Activated CD4-positive, alpha-beta T cell treated with anti-CD3 and anti-CD28 coated beads, Interleukin-2, Interleukin-6, amounts not matched to agents 100 ng/mL and 50 ng/mL, durations not matched to agents 16 hours and 8 hours (primary cell): Measurements from ENCODE around the gene CDR2L.
"Not testable (repeated sequence)": the region's sequence is repeated elsewhere in the genome, so short reads cannot be mapped to it uniquely, and the experiment has no call there.

Source experiments
- DNase-seq: peaks from one replicate; pipeline ENCODE4 v3.0.0-alpha.2; 2020

Gene CDR2L

DNA sequence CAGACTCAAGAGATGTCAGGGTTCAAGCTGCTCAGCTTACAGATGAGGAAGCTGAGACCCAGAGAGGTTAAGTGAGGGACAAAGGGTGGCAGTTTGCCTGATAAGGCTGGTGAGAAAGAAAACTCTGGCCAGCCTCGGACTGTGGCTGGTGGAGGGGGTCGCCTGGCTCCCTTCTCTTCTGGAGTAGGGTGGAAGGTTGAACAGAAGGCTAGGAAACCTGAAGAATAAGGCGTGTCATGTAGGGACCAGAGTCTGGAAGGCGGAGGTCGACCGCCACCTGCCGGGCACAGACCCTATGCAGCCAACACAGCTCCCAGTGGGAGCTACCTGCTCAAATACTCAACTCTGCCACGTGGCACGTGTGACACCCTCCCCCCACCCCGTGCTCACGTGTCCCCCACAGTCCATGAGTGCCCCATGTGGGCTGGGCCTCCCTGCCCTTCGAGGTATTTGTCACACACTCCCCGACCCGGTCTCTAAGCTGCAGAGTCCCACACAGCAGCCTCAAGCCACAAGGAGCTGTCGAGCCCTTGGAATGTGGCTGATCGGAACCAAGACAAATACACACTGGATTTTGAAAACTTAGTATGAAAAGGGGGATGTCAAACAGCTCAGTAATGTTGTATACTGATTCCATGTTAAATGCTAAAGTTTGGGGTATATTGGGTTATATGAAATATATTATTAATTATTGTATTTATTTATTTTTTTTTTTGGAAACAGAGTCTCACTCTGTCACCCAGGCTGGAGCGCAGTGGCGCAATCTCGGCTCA, 26.7 kb upstream of the CDR2L start:
- peak; percentile 69 for DNase-seq

DNA sequence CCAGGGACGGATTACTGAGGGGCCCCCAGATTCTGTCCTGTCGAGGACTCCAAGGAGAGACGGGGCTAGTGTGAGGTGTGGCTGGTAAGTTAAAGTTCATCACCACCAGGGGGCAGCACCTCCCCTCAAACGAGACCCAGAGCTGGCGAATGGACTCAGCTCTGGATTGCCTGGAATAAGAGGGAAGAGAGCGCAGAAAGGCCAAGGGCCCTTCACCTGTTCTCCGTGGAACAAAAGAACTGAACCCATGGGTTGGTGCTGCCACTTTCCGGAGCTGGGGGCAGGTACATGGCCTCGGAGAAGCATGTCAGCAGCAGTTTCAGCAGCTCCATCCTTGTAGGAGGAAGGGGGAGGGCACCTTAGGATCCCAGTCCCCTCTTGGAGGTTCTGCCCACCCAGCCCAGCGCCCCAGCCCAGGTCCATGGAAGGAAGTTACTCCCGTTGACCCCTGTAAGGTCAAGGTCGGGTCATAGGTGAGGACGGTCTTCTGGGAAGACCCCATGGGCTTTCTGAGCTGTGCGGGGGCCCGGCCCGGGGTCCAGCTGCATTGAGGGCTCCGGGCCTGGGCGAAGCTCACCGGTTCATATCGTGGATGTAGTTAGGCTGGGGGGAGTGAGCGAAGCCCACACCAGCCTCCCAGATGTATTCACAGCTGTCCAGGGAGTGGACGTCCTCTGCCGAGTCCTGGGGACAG, 25.6 kb upstream of the CDR2L start:
- DNase-seq = peak; percentile 89

DNA sequence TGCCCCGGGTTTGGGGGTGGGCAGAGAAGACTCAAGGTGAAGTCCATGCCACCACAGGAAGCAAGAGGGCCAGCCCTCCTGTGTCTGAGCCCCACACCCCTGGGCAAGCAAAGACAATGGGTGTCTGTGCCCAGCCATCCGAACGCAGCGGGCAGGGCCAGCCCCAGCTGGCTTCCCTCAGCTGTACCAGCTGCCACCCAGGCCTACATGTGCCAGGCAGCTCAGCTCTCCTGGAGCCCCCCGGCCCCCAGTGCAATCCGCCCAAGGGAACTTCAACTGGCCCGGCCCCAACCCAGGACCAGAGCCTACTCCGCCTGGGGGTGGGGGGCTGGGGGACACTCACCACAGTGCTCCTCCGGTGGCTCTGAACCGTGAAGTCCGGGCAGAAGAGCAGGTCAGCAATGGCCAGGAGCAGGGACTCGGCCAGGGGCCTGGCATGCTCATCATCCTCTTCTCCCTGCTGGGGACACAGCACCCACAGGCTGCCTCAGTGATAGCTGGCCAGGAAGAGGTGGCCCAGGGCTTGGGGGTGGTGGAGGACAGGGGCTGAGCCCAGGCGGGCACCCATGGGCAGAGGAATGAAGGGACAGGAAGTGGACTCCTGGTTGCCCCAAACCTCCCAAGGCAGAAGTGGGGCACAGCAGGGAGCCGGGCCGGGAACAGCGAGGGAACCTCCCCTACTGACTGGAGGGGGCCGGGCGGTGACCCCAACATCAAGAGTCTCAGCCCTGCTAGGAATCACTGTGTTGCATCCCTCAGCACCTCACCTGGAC, 24.6 kb upstream of the CDR2L start:
- DNase-seq = no peak

DNA sequence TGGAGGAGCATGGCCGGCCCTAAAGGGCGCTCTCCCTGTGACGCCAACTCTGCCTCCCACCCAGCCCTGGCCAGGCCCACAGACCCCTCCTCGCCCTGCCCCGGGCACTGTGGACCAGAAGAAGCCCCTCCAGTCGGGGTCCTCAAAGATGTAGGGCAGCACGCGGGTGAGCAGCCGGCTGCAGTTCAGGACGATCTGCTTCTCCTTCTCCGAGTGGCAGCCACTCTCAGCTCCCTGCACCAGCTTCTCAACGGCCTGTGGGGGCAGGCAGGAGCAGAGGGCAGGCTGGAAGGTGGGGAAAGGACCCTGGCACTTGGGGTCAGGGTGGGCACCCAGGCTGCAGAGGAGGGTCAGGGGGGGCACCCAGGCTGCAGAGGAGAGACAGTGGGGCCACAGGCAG, 23.8 kb upstream of the CDR2L start:
- DNase-seq = no peak

DNA sequence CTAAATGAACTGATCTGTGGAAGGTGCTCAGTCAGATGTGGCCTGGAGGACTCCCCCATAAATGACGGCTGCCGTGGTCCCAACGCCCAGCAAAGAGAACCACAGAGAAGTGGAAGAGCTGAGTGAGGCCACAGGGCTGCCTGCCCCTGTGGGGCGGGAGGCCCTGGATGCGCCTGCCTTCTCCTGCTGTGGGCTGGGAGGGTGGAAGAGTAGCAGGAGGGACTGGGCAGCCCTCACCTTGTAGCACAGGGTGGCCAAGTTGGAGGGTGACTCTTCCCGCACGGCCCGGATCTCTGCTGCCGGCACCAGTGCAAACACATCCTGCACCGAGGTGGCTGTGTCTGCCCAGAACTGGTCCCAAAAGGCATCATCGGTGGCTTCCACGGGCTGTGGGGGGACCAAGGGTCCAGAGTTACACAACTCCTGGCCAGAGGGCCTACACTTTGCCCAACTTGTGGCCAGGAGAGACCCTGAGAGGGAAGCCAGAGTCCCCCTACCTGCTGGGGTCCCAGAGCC, 23.1 kb upstream of the CDR2L start:
- DNase-seq = no peak

DNA sequence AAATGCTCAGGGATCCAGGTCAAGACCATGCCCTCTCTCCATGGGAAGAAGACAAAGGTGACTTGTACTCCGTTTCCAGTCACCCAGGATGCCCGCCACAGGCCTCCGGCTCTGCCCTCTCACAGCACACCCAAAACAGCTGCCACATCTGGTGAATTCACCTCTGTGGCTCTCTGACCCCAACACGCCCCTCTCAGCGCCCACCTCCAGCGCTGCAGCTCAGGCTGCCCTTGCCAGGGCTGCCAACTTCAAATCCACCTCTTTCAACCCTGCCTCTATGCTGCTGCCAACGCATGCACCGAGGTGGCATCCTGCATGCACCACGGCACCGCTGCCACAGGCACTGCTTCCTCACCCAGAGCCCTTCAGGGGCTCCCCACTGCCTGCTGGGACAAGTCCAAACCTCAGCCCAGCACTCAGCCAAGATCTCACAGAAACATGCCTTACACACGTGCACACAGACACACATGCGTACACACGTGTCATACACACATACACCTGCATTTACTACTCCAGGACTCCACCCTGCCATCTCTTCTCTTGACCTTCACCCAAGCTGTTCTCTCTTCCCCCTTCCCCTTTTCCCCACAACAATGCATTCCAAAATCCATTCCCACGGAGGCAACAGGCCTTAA, 22.3 kb upstream of the CDR2L start:
- DNase-seq = no peak

DNA sequence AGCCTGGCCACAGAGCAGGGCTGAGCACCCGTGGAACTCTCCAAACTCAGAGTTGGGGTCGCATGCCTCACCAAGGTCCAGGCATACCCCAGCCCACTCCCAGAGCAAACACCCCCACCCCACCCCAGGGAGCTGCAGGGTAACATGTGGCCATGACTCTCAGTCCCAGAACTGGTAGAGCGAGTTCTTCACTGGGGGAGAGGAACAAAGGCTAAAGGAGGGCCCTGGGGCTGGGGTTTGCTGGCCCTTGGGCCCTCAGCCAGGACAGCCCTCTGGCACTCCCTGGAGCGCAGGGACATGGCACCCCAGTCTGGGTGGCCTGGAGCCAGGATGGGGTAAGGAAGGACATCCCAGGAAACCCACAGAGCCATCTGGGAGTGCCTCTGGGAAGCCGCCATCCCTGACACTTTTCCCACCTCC, 19.1 kb upstream of the CDR2L start:
- DNase-seq = no peak

DNA sequence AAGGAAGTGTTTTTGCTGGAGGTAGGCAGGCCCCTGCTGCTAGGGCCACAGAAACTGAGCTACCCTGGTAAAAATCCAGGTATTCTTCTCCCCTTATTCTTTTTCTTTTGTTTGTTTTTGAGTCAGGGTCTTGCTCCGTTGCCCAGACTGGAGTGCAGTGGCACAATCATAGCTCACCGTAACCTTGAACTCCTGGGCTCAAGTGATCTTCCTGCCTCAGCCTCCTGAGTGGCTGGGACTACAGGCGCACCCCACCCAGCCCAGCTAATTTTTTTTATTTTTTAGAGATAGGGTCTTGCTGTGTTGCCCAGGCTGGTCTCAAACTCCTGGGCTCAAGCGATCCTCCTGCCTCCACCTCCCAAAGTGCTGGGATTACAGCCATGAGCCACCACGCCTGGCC, 17.9 kb upstream of the CDR2L start:
- not testable (repeated sequence) for DNase-seq

DNA sequence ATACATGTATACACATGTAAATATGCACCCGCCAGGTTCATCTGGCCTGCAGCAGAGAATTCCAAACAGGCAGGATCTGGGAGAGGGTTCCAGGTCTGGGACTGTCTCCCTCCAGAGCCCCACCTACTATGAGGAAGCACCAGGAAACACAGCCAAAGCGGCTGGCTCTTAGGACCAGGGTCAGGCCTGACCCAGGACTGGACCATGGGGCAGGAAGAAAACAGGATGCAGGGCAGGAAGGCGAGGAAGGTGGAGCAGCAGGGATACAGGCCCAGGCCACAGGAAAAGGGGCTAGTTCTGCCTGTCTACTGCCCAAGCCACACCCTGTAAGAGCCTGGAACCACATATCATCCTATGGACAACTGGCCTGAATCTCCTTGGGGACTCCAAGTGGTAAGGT, 17.0 kb upstream of the CDR2L start:
- DNase-seq = no peak

DNA sequence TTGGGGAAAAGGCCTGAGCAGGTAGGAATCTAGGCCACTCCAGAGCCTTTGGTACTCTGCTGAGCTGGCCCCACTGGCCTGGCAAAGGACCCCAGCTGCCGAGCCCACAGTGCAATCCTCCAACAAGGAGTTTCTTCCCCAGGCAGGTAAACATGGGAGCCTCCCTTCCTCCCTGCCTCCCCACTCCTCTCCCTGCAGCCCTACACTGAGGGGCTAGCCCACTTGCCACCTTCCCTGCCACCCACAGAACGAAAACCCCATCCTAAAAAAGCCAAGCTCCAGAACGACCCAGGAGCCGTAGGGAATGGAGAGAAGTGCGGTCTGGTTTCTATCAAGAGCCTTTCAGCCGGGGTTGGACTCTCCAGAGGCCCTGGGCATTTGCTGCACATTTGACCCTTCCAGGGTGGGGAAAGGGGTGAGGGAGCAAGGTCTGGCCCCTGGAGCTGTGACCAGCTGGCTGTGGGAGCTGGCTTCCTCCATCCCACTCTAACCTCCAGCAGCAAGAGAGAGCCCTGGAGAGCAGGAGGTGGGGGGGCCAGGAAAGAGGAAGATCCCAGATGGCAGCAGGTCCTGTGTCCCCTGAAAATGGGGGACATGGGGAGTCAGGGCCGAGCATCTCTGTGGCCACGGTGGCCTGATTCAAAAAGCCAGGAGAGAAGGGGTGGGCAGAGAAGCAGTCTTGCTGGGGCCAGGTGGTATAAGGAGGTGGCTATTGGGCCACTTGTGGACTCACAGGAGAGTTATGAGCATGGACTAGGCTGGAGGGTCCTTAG, 16.2 kb upstream of the CDR2L start:
- no peak for DNase-seq

DNA sequence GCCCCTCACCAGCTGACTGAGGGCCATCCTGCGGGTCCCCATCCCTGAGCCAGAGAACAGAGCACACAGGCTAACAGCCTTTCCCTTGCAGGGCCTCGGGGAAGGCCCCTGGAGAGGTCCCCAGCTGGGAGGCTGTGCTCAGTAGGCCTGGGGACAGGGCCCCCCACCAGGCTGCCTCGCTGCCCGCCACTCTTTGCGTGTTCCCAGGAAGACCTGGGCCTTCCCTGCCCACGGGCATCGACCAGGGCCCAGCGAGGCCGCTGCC, 15.7 kb upstream of the CDR2L start:
- DNase-seq = no peak

DNA sequence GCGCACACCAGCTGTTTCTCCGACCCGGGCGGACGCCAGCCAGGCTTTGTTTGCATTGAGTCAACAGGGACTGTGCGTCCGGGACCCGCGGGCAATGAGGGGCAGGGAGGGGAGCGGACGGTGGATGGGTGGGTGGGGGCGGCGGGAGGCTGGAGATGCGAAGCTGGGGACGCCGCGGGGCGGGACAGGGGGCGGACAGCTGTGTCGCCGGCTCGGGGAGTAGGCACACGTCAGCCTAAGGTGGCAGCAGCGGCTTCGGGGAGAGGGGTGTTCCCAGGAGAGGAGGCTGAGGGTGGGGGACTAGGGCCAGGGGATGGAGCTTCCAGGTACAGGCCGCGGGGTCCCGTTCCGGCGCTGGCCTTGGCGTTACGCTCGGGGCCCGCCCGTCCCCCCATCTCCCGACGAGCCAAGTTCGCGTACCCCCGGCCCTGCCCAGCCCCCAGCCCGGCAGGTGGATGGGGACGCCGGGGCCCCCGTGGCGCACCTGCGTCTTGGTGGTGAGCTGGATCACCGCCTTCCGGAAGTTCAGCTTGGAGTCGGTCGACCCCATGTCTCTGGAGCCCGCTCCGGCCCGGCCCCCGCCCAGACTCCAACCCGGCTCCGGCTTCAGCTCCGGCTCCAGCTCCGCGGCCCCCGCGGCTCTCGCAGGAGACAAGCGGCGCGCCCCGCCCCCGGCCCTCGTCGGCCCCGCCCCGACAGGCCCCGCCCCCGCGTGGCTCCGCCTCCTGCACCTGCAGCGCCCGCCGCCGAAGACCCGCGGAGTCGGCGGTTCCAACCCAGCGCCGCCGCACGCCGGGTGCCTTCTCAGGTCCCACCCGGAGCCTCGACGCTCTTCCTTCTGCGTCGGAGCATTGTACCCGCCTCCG, 15.1 kb upstream of the CDR2L start, which contains the start of gene HID1:
Gene HID1 (minus strand): TSS at position 653 of the 866 bp plus-strand sequence. CDS start 103 bp downstream, at position 550.
- peak; percentile 66 for DNase-seq

DNA sequence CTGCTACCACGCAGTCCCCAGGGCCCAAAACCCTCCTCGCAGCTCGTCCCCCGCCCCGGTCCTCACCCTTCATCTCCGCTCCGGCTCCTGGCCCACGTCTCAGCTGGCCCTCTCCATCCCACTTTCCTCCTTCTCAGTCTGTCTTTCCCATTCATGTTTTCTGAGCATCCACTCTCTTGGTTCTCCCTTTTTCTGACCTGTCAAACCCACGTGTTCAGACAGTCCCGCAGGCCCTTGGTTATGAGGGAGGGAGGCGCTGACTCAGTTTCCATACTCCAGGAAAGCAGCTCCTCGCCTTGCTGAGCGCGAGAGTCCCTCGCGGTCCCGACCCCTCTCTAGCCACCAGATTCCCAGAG, 14.5 kb upstream of the CDR2L start:
- DNase-seq = no peak

DNA sequence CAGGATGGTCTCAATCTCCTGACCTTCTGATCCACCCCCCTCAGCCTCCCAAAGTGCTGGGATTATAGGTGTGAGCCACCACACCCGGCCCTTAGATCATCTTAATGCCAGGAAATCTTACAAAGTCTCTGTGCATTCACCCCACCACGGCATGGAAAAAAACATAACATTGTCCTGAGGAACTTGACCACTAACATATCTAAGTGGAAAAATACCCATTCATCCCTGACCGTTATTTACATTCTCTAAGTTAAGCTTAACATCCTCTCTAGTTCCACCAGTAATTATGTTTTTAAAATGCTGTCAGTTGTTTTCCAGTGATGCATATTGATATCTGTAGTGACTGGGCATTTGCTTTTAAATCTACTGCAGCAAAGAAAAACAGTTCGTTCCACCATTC, 11.5 kb upstream of the CDR2L start:
- no peak for DNase-seq

DNA sequence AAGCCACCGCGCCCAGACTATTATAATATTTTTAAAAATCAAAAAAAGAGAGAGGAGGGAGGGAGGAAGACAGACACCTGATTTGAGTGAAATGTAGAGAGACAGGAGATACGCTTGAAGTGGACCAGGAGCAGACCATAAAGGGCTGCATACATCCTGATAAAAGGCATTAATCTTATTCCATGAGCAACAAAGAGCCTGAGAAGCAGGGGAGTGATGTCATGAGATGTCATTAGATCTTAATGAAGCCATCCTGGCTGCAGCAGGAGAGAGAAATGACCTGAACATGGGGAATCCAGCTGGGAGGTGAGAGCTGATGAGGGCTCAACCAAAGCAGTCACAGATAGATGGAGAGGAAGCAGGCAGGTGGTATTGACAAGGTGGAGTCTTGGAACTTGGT, 9.6 kb upstream of the CDR2L start:
- no peak for DNase-seq

DNA sequence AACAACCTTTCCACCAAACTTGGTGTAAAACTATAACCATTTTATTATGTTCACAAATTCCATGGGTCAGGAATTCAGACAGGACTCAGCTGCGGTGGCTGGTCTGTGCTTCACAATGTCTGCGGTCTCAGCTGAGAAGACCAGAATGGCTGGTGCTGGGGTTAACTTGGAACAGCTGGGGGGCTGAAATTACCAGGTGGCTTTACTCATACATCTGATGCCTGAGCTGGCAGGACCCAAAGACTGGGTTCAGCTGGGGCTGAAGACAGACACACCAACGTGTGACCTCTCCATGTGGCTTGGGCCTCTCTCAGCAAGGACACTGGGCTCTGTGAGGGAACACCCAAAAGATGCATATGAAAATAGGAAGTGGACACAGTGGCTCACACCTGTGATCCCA, 9.2 kb upstream of the CDR2L start:
- no peak for DNase-seq

DNA sequence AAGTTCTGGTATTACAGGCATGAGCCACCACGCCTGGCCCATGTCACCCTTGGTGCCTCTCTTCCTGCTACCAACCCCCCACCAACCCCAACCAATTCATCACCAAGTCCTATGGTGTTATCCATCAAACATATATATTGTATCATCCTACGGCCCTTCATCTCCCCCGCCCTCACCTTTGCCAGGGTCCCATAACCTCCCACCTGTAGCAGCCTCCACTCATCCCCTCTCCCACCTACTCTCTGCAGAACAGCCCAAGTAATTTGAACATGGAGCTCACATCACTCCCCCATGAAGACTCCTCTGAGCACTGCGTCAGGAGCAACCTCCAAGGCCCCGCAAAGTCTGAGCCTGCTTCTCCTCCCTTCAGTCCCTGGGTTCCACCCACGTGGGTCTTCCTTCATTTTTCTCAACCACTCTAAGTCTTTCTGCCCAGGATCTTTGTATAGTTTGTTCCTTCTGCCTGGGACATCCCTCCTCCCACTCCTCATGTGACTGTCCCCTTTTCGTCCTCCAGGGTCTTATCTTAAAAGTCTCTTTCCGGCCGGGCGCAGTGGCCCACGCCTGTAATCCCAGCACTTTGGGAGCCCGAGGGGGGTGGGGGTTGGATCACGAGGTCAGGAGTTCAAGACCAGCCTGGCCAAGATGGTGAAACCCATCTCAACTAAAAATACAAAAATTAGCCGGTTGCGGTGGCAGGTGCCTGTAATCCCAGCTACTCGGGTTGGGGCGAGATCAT, 7.9 kb upstream of the CDR2L start:
- DNase-seq = no peak

DNA sequence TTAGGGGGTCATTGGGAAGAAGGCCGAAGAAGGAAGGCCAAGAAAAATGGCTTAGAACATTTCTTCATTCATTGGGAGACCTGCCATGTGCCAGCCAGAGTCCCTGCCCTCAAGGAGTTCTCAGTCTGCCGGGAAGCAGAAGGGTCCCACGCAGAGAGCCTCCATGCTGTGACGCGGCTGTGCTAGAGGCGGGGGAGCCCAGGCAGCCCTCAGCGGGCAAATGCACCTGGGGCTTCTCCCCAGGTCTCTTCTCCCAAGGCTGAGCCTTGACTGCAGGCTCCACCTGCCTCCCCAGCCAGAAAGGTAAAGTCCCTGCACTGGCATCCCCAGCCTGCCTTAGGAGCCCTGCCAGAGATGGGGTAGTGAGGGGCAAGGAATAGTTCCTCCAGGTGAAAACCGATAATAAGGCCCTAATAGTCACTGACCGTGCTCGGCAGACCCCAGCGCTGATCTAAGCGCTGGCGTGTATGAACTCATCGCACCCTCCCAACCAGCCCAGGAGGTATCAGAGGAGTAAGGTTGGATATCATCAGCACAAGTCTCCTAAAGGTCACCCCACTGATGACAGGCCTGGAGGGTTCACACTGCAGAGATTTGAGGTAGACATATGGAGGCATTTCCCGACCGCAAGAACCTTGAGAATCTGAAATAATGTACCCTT, 6.0 kb upstream of the CDR2L start:
- DNase-seq = no peak

DNA sequence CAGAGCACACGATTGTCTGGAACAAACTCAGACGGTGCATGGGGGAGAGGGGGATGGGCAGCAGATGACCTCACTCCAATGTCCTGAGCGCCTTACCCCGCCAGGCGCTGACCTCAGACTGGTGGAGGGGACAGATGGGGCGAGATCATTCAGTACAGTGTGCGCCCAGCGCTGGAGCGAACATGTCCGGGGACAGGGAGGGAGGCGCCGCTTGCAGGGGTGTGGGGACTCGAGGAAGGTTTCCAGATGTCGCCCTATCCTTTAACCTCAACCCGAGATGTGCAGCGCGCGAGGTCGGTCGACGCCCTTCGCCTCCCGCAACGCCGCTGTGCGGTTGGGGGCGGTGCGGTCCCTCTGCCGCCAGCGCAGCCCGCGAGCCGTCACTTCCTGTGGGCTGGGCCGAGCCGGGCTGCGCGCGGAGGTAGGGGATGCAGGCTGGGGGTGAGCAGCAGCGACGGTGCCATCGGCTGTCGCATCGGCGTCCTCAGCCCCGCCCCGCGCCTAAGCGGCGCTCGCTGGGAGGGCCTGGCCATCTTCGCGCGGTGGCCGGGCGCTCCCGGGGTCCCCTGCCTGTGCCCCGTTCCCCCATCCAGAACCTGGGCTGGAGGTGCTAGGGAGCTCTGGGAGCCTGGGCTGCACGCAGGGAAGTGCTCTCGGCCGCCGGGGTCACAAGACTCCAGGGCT, 5.3 kb upstream of the CDR2L start:
- peak; percentile 84 for DNase-seq
